ENCODE results near the gene SCN4B.

- TF ChIP-seq CTCF (conservative IDR thresholded peaks at IDR 0.05) (no peak), EZH2 (IDR thresholded peaks at IDR 0.05; ENCODE audit: low read depth) (no peak)
Measured at GRCh38 chr11:118108513-118108912, 44.1 kb downstream of the SCN4B start.

Measured in PC-9 (cell line).